Uterus (tissue), 4 donors: ENCODE results near the gene EPHA6. TPM values are rescaled to one million over a fixed set of nuclear protein-coding genes. Genes with fewer than 3 reads are reported as not detected.

ENCODE experiments used
- DNase-seq, 2 donors: peaks; one replicate each; pipeline ENCODE4 v3.0.0-alpha.2; 2019 to 2020
- H3K27ac ChIP-seq, 2 donors: fragments of 200-600 bp; sonication (generic); 1 replicate in 1 of 2; 2 replicates in 1 of 2; pipeline ENCODE4 v1.5.1; 2016 to 2018
- H3K27me3 ChIP-seq, 2 donors: fragments of 200-600 bp; sonication (generic); one replicate each; pipeline ENCODE4 v1.5.1; 2018 to 2019; ENCODE audit warnings: control low read depth in 1 of 2
- H3K36me3 ChIP-seq, 2 donors: fragments of 200-600 bp; sonication (generic); one replicate each; pipeline ENCODE4 v1.5.1; 2019; ENCODE audit warnings: control low read depth in 1 of 2
- H3K4me1 ChIP-seq, 2 donors: fragments of 200-600 bp; sonication (generic); one replicate each; pipeline ENCODE4 v1.5.1; 2018 to 2019; ENCODE audit warnings: control low read depth in 1 of 2
- H3K4me3 ChIP-seq, 2 donors: fragments of 200-600 bp; sonication (generic); 1 replicate in 1 of 2; 2 replicates in 1 of 2; pipeline ENCODE4 v1.5.1; 2018 to 2019; ENCODE audit warnings: mild to moderate bottlenecking in 1 of 2
- H3K9me3 ChIP-seq, 2 donors: fragments of 200-600 bp; sonication (generic); one replicate each; pipeline ENCODE4 v1.5.1; 2019; ENCODE audit warnings: control low read depth in 1 of 2
- POLR2A ChIP-seq, 2 donors: fragments of 450-650 bp; IDR thresholded peaks; one replicate each; pipeline ENCODE4 v1.6.1; 2016; ENCODE audit warnings: antibody characterized with exemption in 2 of 2, mild to moderate bottlenecking in 1 of 2, moderate library complexity in 1 of 2
- intact Hi-C: fragments of 100-400 bp; cut with DNase I; formaldehyde crosslinking; loops from one replicate; pipeline ENCODE4 v1.15.1; 2023; ENCODE audit warnings: low total_unique reads
- total RNA-seq, 4 donors: library from RNA; depleted of rRNA in 3 of 4; stranded (reverse); fragments of >200 nt in 3 of 4; gene quantifications; one replicate each; pipeline versions ENCODE4 v1.1.0 to v1.2.4, GENCODE V29; 2014 to 2023
- TF ChIP-seq, protein P1 (sequence below), 4 experiments: fragments of 200-600 bp in 2 of 4; fragments of 450-650 bp in 2 of 4; sonication (generic) in 2 of 4; IDR thresholded peaks; one replicate each; pipeline ENCODE4 v1.5.1; 2016 to 2019; ENCODE audit warnings: antibody characterized with exemption in 4 of 4, mild to moderate bottlenecking in 2 of 4, moderate library complexity in 1 of 4
- donor health status: DM: yes; HTN: yes; CAD: no.

Gene EPHA6
- total RNA-seq, 4 donors from 2014 or later: 0.29 to 7.3 (median 2.5) TPM

DNA sequence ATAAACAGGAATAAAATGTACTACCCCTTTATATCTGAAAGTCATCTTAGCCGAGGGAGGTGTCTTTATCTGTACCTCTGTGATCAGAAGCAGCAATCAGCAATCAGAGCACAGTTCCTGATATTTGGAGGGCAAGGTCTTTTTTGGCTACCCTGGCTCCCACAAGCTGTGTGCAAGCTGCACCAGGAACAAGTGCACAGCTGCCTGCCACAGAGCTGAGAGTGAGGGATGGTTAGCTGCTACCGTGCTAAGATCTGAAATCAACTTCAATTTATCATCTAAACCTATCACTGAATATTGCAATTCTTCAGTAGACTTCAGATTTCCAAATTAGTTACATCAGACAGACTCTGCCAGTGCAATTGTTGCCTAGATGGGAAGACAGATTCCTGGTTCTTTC is 545.6 kb downstream of the EPHA6 start:
- Histone ChIP-seq H3K4me1 (no peaks in the 10 kb centered on the region), H3K9me3 (no peaks in the 10 kb centered on the region), H3K4me3 (no peak overlapping the region), H3K27ac (no peak overlapping the region), H3K36me3 (no peaks in the 10 kb centered on the region), H3K27me3 (no peaks in the 10 kb centered on the region)
- intact Hi-C loops: no loop called here
- TF ChIP-seq POLR2A (IDR thresholded peaks at IDR 0.05): no peak
- TF ChIP-seq, protein P1, sequence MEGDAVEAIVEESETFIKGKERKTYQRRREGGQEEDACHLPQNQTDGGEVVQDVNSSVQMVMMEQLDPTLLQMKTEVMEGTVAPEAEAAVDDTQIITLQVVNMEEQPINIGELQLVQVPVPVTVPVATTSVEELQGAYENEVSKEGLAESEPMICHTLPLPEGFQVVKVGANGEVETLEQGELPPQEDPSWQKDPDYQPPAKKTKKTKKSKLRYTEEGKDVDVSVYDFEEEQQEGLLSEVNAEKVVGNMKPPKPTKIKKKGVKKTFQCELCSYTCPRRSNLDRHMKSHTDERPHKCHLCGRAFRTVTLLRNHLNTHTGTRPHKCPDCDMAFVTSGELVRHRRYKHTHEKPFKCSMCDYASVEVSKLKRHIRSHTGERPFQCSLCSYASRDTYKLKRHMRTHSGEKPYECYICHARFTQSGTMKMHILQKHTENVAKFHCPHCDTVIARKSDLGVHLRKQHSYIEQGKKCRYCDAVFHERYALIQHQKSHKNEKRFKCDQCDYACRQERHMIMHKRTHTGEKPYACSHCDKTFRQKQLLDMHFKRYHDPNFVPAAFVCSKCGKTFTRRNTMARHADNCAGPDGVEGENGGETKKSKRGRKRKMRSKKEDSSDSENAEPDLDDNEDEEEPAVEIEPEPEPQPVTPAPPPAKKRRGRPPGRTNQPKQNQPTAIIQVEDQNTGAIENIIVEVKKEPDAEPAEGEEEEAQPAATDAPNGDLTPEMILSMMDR (IDR thresholded peaks at IDR 0.05): no peak
- DNase-seq: no peak

DNA sequence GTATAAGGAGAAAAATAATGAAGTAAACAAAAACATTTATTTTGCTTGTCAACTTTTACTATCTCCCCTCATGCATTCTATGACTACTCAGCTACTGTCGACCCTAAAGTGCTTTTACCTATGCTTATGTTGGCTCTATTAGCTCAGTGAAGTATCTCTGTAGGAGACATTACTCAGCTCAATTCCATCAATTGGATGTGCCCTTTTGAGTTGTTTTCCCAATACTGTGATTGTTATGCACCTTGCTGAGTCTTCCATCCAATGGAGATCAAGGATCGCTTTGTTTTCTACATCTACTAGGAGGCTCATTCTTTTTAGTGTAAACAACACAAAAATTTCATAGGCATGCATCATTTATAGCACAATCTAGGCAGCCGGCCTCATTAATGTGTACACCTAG is 546.4 kb downstream of the EPHA6 start:
- intact Hi-C loops: no loop called here
- H3K27me3 ChIP-seq: no peaks in the 10 kb centered on the region
- TF ChIP-seq POLR2A (IDR thresholded peaks at IDR 0.05): no peak
- TF ChIP-seq, protein P1 (IDR thresholded peaks at IDR 0.05): no peak
- H3K36me3 ChIP-seq: no peaks in the 10 kb centered on the region
- no peaks in the 10 kb centered on the region for H3K4me1 ChIP-seq
- H3K9me3 ChIP-seq: no peaks in the 10 kb centered on the region
- no peak overlapping the region for H3K27ac ChIP-seq
- DNase-seq: no peak
- H3K4me3 ChIP-seq: no peak overlapping the region

DNA sequence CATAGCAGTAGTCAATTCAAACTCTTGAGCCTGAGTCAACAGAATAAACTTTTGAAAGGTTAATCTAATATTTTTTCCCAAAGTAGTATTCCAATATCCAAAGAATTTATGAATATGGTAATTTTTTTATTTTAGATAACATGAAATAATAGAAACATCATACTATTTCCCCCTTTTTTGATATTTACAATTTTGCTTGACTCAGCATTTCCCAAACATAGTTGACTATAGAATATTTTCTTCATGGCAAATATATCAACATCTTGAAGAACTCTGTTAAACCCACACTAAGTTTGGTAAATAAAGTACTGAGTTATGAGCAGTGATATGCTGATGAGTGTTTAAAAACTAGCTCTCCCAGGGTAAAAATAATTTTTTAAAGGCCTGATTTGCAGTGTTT is 570.2 kb downstream of the EPHA6 start:
- Histone ChIP-seq H3K9me3 (no peaks in the 10 kb centered on the region), H3K4me3 (no peak overlapping the region), H3K36me3 (no peaks in the 10 kb centered on the region), H3K27me3 (no peaks in the 10 kb centered on the region), H3K27ac (no peak overlapping the region), H3K4me1 (no peaks in the 10 kb centered on the region)
- TF ChIP-seq, protein P1 (IDR thresholded peaks at IDR 0.05): no peak
- no peak for TF ChIP-seq POLR2A (IDR thresholded peaks at IDR 0.05)
- DNase-seq: no peak
- intact Hi-C loops: no loop called here

DNA sequence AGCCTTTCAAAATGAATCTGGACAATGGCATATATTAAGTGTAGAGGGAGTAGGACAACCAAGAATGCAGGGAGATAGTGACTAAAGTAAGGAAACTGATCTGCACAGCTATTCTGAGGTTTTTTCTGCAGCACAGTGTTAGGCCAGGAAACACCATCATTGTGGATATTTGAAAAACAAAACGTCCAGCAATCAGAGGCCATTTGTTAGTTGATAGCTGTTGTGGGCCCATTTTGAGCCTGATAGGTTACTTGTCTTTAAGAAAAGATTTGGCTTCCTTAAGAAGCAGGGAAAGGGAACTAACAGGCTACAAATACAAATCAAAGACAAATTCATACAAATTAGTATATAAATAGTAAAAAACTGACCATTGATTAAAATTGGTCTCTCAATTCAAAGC is 574.4 kb downstream of the EPHA6 start:
- no peaks in the 10 kb centered on the region for H3K36me3 ChIP-seq
- H3K9me3 ChIP-seq: no peaks in the 10 kb centered on the region
- intact Hi-C loops: no loop called here
- TF ChIP-seq, protein P1 (IDR thresholded peaks at IDR 0.05): no peak
- no peak for TF ChIP-seq POLR2A (IDR thresholded peaks at IDR 0.05)
- no peak overlapping the region for H3K4me3 ChIP-seq
- H3K4me1 ChIP-seq: no peaks in the 10 kb centered on the region
- H3K27me3 ChIP-seq: no peaks in the 10 kb centered on the region
- no peak for DNase-seq
- H3K27ac ChIP-seq: no peak overlapping the region

DNA sequence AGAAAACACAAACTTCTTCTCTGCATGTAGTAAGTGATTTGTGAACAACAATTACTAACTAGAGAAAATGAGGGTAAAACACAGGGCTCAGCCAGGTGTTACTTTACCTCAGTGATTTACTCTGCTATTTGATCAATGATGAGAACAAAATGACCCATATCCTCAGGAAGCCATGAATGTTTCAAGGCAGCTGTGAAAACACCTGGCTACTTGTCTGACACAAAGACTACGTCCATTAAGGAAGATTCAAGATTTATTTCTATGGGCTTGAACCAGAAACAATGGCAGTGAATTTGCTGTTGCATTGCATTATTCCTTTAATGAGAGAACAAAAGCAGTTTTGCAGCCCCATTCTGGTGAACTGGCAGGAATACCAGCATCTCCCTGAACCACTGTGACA is 575.5 kb downstream of the EPHA6 start:
- no peak for DNase-seq
- no peaks in the 10 kb centered on the region for H3K27me3 ChIP-seq
- H3K27ac ChIP-seq: no peak overlapping the region
- TF ChIP-seq POLR2A (IDR thresholded peaks at IDR 0.05): no peak
- TF ChIP-seq, protein P1 (IDR thresholded peaks at IDR 0.05): no peak
- H3K36me3 ChIP-seq: no peaks in the 10 kb centered on the region
- H3K4me3 ChIP-seq: no peak overlapping the region
- no peaks in the 10 kb centered on the region for H3K9me3 ChIP-seq
- intact Hi-C loops: no loop called here
- H3K4me1 ChIP-seq: no peaks in the 10 kb centered on the region
